HEK293 (cell line): ENCODE data around the gene IL2RG.

Experiments
- HOXA7 ChIP-seq: sonication (generic); formaldehyde crosslinking; IDR thresholded peaks from 2 replicates; pipeline ENCODE4 v1.8.1; 2022; ENCODE audit warnings: missing genetic modification reagents, borderline replicate concordance
- YY1 ChIP-seq: fragments of 450-650 bp; formaldehyde crosslinking; IDR thresholded peaks from 2 replicates; pipeline ENCODE4 v1.5.1; 2018; ENCODE audit warnings: missing biosample characterization, missing genetic modification characterization
- ZNF473 ChIP-seq: fragments of 450-650 bp; formaldehyde crosslinking; IDR thresholded peaks from 2 replicates; pipeline ENCODE4 v1.5.1; 2017; ENCODE audit warnings: missing biosample characterization, missing genetic modification characterization
- TF ChIP-seq, protein P1 (sequence below): fragments of 450-650 bp; formaldehyde crosslinking; IDR thresholded peaks from 2 replicates; pipeline ENCODE4 v1.5.1; 2016; ENCODE audit warnings: missing biosample characterization, missing genetic modification characterization

DNA sequence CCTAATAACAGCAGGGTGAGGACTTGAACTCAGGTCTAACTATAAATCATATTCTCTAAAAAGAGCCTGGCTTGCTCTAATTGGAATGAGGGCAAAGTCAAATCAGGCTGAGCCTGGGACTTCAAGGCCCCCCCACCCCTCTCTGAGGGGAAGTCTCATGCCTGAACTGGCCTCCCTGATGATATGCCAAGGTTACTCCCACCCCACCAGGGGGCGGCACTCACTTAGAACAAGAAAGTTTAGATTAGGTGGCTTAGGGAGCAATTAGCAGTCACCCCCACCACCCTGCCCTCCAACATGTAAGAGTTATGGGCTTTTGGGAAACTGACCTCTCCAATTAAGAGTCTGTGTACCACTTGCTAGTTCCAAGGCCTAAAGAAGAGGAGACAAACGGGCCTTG, 13.1 kb downstream of the IL2RG start:
- no peak for TF ChIP-seq ZNF473 (tag by site-specific recombination)
- TF ChIP-seq, protein P1, sequence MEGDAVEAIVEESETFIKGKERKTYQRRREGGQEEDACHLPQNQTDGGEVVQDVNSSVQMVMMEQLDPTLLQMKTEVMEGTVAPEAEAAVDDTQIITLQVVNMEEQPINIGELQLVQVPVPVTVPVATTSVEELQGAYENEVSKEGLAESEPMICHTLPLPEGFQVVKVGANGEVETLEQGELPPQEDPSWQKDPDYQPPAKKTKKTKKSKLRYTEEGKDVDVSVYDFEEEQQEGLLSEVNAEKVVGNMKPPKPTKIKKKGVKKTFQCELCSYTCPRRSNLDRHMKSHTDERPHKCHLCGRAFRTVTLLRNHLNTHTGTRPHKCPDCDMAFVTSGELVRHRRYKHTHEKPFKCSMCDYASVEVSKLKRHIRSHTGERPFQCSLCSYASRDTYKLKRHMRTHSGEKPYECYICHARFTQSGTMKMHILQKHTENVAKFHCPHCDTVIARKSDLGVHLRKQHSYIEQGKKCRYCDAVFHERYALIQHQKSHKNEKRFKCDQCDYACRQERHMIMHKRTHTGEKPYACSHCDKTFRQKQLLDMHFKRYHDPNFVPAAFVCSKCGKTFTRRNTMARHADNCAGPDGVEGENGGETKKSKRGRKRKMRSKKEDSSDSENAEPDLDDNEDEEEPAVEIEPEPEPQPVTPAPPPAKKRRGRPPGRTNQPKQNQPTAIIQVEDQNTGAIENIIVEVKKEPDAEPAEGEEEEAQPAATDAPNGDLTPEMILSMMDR: no peak
- TF ChIP-seq YY1 (tag by site-specific recombination): no peak
- TF ChIP-seq HOXA7: no peak
